ENCODE measurements around the gene VASP. TPM values are rescaled to one million over a fixed set of nuclear protein-coding genes. Genes with fewer than 3 reads are reported as not detected.
A peak's percentile ranks its signal among the peaks of the same experiment; 100 is the strongest.

The VASP gene
- polyA plus RNA-seq, 3 donors: 132 to 154 (median 144) TPM

- H3K27ac ChIP-seq (ENCODE audit: low read depth in 1 of 2, low read length in 2 of 2): no peak overlapping the region
- H3K4me3 ChIP-seq (replicated peaks in 1 of 3; ENCODE audit: low read depth in 2 of 3, low read length in 3 of 3): no peak overlapping the region
- Mint-ChIP-seq H3K36me3 (peaks cover 2 to 13% of the 10 kb centered on the region in 2 donors), H3K27ac (peak overlapping the region in 1 of 7 donors; percentile 42), H3K4me3 (no peak overlapping the region), H3K4me1 (no peaks in the 10 kb centered on the region), H3K27me3 (ENCODE audit: low read depth in 3 of 3) (no peaks in the 10 kb centered on the region), H3K9me3 (peaks cover 0 to 3% (median 0%) of the 10 kb centered on the region in 7 donors)
- no peak overlapping the region for H3K9ac ChIP-seq (ENCODE audit: insufficient read depth, low read length, poor library complexity, severe bottlenecking)
- no peak overlapping the region for H3K4me2 ChIP-seq (replicated peaks; ENCODE audit: extremely low read depth, low read length, poor library complexity, severe bottlenecking)
- H3K4me1 ChIP-seq (ENCODE audit: control insufficient read depth in 1 of 2, insufficient read depth in 2 of 2, low read length in 2 of 2): no peaks in the 10 kb centered on the region
- H4K20me1 ChIP-seq (ENCODE audit: insufficient read depth, low read length): peaks cover 17% of the 10 kb centered on the region
- no peaks in the 10 kb centered on the region for H3K27me3 ChIP-seq (ENCODE audit: control insufficient read depth in 2 of 2, insufficient read depth in 2 of 2, low read length in 2 of 2)
- no peaks in the 10 kb centered on the region for H3K79me2 ChIP-seq (ENCODE audit: insufficient read depth, low read length)
- intact Hi-C loops (cut with micrococcal nuclease): no loop called here
- no peak for DNase-seq
- no peaks in the 10 kb centered on the region for H3K9me3 ChIP-seq (replicated peaks in 1 of 2; ENCODE audit: control insufficient read depth in 1 of 2, insufficient read depth in 1 of 2, low read length in 2 of 2)
- no peak overlapping the region for H2AFZ ChIP-seq (ENCODE audit: insufficient read depth, low read depth, low read length, poor library complexity, severe bottlenecking)
- no peak for TF ChIP-seq CTCF (IDR thresholded peaks at IDR 0.05)
- no peaks in the 10 kb centered on the region for H3K36me3 ChIP-seq (replicated peaks in 1 of 2; ENCODE audit: control insufficient read depth in 1 of 2, insufficient read depth in 2 of 2, low read length in 2 of 2)
- 100% methylated on average over 3 of the region's 3 CpGs for WGBS (ENCODE audit: insufficient coverage)
Measured at GRCh38 chr19:45568732-45569131, 61.5 kb downstream of the VASP start.

GRCh38 chr19:45569619-45570421 lies 62.5 kb downstream of the VASP start:
- intact Hi-C loops (cut with micrococcal nuclease): no loop called here
- H3K9ac ChIP-seq (ENCODE audit: insufficient read depth, low read length, poor library complexity, severe bottlenecking): no peak overlapping the region
- Mint-ChIP-seq H3K27ac (peak overlapping the region in 1 of 7 donors; percentile 82), H3K4me3 (no peak overlapping the region), H3K36me3 (peaks cover 2 to 14% of the 10 kb centered on the region in 2 donors), H3K9me3 (peaks cover 0 to 3% (median 0%) of the 10 kb centered on the region in 7 donors), H3K4me1 (no peaks in the 10 kb centered on the region), H3K27me3 (ENCODE audit: low read depth in 3 of 3) (peaks cover 0 to 1% (median 0%) of the 10 kb centered on the region in 3 donors)
- H3K4me1 ChIP-seq (ENCODE audit: control insufficient read depth in 1 of 2, insufficient read depth in 2 of 2, low read length in 2 of 2): no peaks in the 10 kb centered on the region
- no peak overlapping the region for H3K27ac ChIP-seq (ENCODE audit: low read depth in 1 of 2, low read length in 2 of 2)
- TF ChIP-seq CTCF (IDR thresholded peaks at IDR 0.05): peak; percentile 72
- no peak overlapping the region for H3K4me2 ChIP-seq (replicated peaks; ENCODE audit: extremely low read depth, low read length, poor library complexity, severe bottlenecking)
- no peaks in the 10 kb centered on the region for H3K27me3 ChIP-seq (ENCODE audit: control insufficient read depth in 2 of 2, insufficient read depth in 2 of 2, low read length in 2 of 2)
- 58% methylated on average over 8 of the region's 15 CpGs for WGBS (ENCODE audit: insufficient coverage)
- no peaks in the 10 kb centered on the region for H3K9me3 ChIP-seq (replicated peaks in 1 of 2; ENCODE audit: control insufficient read depth in 1 of 2, insufficient read depth in 1 of 2, low read length in 2 of 2)
- no peak overlapping the region for H2AFZ ChIP-seq (ENCODE audit: insufficient read depth, low read depth, low read length, poor library complexity, severe bottlenecking)
- no peaks in the 10 kb centered on the region for H3K36me3 ChIP-seq (replicated peaks in 1 of 2; ENCODE audit: control insufficient read depth in 1 of 2, insufficient read depth in 2 of 2, low read length in 2 of 2)
- no peaks in the 10 kb centered on the region for H3K79me2 ChIP-seq (ENCODE audit: insufficient read depth, low read length)
- peak; percentile 22 to 41 (median 26) for DNase-seq
- H4K20me1 ChIP-seq (ENCODE audit: insufficient read depth, low read length): peaks cover 21% of the 10 kb centered on the region
- no peak overlapping the region for H3K4me3 ChIP-seq (replicated peaks in 1 of 3; ENCODE audit: low read depth in 2 of 3, low read length in 3 of 3)
